ENCODE data around the gene P3R3URF.

P3R3URF gene

DNA sequence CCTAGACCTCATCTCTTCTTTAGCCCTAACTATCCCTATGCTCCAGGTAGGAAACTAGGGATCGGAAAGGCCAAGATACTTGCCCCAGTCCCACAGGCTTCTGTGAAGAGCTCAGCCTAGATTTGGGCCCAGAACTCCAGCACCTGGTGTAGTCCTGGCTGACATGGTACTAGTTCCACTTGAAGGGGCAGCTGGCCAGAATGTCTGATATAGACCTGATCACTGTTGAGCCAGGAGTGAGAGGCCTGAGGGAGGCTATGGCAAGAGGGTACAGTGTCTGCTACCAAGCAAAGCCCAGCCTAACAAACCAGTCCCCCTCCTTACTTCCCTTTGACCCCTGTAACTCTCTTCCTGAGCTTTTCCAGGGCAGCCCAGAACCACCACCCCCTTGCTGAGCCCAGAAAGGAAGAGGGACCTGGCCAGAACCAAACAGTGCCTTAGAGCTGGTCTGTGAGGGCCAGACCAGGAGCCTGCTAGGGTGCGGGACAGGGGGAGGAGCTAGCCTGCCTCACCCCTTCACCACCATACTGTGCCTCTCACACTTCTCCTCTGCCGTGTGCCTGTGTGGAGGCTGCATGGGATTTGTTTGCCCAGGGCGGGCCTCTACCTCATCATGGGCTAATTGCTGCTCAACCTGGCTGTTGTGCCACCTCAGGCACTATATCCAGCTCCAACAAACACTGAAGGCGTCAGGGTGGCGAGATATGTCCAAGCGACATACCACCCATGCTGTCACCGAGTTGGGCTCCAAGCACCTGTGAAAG is 11.0 kb upstream of the P3R3URF start:
- no peaks in the 10 kb centered on the region for H3K9me3 Mint-ChIP-seq
- H3K27ac Mint-ChIP-seq = peak overlapping the region in 2 of 3 experiments; percentile 51 to 60
- H3K36me3 Mint-ChIP-seq (ENCODE audit: low read depth) = peaks cover 28% of the 10 kb centered on the region
- peaks cover 14% of the 10 kb centered on the region for H3K4me1 Mint-ChIP-seq
- H3K4me3 Mint-ChIP-seq = no peak overlapping the region
- H3K27me3 Mint-ChIP-seq (ENCODE audit: low read depth) = peaks cover 3% of the 10 kb centered on the region
- TF ChIP-seq, protein P1, sequence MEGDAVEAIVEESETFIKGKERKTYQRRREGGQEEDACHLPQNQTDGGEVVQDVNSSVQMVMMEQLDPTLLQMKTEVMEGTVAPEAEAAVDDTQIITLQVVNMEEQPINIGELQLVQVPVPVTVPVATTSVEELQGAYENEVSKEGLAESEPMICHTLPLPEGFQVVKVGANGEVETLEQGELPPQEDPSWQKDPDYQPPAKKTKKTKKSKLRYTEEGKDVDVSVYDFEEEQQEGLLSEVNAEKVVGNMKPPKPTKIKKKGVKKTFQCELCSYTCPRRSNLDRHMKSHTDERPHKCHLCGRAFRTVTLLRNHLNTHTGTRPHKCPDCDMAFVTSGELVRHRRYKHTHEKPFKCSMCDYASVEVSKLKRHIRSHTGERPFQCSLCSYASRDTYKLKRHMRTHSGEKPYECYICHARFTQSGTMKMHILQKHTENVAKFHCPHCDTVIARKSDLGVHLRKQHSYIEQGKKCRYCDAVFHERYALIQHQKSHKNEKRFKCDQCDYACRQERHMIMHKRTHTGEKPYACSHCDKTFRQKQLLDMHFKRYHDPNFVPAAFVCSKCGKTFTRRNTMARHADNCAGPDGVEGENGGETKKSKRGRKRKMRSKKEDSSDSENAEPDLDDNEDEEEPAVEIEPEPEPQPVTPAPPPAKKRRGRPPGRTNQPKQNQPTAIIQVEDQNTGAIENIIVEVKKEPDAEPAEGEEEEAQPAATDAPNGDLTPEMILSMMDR (IDR thresholded peaks at IDR 0.05; ENCODE audit: unreplicated experiment in 3 of 3) = no peak

DNA sequence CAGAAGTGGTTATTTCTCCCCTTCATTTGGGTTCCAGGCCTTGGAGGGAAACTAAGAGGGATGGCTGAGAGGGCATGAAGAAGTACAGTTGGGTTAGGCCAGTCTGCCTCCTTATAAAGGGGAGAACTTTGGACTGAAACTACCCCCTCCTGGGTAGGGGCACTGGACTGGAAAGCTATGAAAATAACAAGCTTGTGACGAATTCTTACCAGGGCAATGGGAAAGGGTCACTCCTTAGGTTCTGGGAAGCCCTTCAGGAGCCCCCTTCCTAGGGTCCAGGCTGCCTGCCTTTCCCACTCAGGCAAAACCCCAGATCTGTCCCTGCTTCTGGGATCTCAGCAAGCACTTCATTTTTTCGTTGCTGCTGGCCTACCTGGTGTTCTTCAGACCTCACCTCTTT is 9.8 kb upstream of the P3R3URF start:
- Mint-ChIP-seq H3K27me3 (ENCODE audit: low read depth) (peaks cover 3% of the 10 kb centered on the region), H3K4me1 (peaks cover 22% of the 10 kb centered on the region), H3K4me3 (no peak overlapping the region), H3K27ac (peak overlapping the region; percentile 71 to 94 (median 89)), H3K9me3 (no peaks in the 10 kb centered on the region), H3K36me3 (ENCODE audit: low read depth) (peaks cover 26% of the 10 kb centered on the region)
- TF ChIP-seq, protein P1 (IDR thresholded peaks at IDR 0.05; ENCODE audit: unreplicated experiment in 3 of 3) = no peak

DNA sequence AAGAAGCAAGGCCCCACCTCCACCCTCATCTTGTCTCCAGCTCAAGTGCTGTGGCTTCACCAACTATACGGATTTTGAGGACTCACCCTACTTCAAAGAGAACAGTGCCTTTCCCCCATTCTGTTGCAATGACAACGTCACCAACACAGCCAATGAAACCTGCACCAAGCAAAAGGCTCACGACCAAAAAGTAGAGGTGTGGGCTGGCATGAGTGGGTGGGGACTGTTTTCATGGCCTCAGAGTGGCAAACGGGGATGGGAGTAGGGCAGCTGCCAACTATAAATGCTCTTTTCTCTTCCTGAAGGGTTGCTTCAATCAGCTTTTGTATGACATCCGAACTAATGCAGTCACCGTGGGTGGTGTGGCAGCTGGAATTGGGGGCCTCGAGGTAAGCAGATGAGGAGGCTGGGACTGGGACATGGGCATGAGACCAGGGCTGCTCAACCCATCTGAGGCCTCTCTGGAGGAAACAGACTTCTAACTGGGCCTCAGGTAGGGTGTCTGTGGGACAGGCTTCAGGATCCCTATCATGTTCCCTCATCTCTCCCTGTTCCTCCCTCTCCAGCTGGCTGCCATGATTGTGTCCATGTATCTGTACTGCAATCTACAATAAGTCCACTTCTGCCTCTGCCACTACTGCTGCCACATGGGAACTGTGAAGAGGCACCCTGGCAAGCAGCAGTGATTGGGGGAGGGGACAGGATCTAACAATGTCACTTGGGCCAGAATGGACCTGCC is 8.8 kb upstream of the P3R3URF start:
- Mint-ChIP-seq H3K36me3 (ENCODE audit: low read depth) (peaks cover 21% of the 10 kb centered on the region), H3K27me3 (ENCODE audit: low read depth) (peaks cover 3% of the 10 kb centered on the region), H3K27ac (peak overlapping the region; percentile 71 to 94 (median 89)), H3K4me3 (no peak overlapping the region), H3K9me3 (no peaks in the 10 kb centered on the region), H3K4me1 (peaks cover 22% of the 10 kb centered on the region)
- TF ChIP-seq, protein P1 (IDR thresholded peaks at IDR 0.05; ENCODE audit: unreplicated experiment in 3 of 3) = no peak

DNA sequence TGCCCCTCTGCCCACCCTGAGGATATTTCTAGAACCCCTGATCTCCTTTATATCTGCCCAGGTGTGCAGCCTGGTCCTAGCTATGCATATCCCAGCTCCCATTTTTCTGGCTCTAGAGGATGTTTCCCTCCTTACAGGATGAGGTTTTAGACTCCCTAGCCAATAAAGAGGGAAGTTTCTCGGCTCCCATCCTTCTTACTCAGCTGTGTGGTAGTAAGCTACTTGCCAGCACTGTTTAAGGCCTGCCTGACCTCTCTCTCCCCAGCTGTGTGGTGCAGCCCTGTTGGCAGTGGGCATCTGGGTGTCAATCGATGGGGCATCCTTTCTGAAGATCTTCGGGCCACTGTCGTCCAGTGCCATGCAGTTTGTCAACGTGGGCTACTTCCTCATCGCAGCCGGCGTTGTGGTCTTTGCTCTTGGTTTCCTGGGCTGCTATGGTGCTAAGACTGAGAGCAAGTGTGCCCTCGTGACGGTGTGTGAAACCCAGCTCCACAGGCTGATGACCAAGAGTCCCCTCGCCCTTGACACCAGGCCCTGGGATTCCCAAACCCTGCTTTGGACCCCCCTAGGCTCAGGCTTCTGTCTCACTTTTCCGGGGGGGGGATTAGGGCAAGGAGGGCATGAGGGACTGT is 7.8 kb upstream of the P3R3URF start:
- Mint-ChIP-seq H3K27me3 (ENCODE audit: low read depth) (peaks cover 3% of the 10 kb centered on the region), H3K9me3 (no peaks in the 10 kb centered on the region), H3K27ac (peak overlapping the region; percentile 69 to 94 (median 71)), H3K4me1 (peaks cover 22% of the 10 kb centered on the region), H3K36me3 (ENCODE audit: low read depth) (peaks cover 15% of the 10 kb centered on the region), H3K4me3 (no peak overlapping the region)
- TF ChIP-seq, protein P1 (IDR thresholded peaks at IDR 0.05; ENCODE audit: unreplicated experiment in 3 of 3) = no peak

DNA sequence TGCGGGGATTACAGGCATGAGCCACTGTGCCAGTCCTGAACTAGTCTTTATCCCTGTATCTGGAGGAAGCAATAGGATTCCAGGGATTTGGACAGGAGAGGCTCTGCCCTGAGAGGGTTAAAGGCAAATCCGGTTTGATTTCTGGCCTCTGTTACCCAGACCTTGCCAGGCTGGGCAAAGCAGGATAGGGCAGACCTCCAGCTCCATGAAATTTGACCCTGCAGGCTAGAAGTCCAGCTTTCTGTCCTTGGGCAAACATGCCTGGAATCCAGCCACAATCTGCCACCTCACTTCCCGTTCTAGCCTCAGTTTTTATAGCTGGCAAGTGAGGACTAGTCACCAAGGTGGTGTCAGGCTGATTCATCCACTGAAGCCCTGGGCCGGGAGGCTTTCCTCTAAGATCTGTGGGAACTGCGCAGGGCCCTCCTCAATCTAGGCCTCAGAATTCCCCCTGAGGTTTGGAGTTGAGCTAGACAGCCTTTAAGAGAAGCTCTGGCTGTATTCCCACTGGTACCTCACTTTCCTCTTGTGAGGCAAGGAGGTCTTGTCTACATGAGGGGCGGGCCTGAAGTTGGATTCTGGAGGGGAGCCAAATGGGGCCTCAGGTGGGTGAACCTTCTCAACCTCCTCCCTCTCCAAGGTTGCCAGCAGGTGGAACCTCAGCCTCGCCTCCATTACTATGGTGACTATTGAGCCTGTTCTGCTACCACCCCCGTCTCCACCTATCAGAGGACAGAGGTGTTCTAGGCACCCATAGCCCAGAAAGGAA is 7.0 kb upstream of the P3R3URF start:
- H3K4me3 Mint-ChIP-seq = no peak overlapping the region
- H3K9me3 Mint-ChIP-seq = no peaks in the 10 kb centered on the region
- peaks cover 3% of the 10 kb centered on the region for H3K27me3 Mint-ChIP-seq (ENCODE audit: low read depth)
- H3K27ac Mint-ChIP-seq = peak overlapping the region; percentile 61 to 69 (median 65)
- TF ChIP-seq, protein P1 (IDR thresholded peaks at IDR 0.05; ENCODE audit: unreplicated experiment in 3 of 3) = no peak
- peaks cover 22% of the 10 kb centered on the region for H3K4me1 Mint-ChIP-seq
- peaks cover 8% of the 10 kb centered on the region for H3K36me3 Mint-ChIP-seq (ENCODE audit: low read depth)
